Endothelial cell of umbilical vein (primary cell): ENCODE results near the gene CD79B.

Source experiments
- CTCF ChIP-seq, 2 donors: IDR thresholded peaks; 1 replicate in 1 of 2; 2 replicates in 1 of 2; pipeline ENCODE4 v1.5.1; 2011; ENCODE audit warnings: low read length in 2 of 2, mild to moderate bottlenecking in 2 of 2, moderate library complexity in 2 of 2, control low read depth in 1 of 2, inconsistent platforms in 1 of 2, low read depth in 1 of 2; ENCODE audit not compliant: insufficient read depth in 1 of 2; ENCODE audit errors: extremely low read depth in 1 of 2
- EZH2 ChIP-seq: IDR thresholded peaks from 2 replicates; pipeline ENCODE4 v1.6.1; 2012; ENCODE audit warnings: borderline replicate concordance, low read depth, mild to moderate bottlenecking, moderate library complexity, low read length, inconsistent platforms; ENCODE audit not compliant: severe bottlenecking
- GATA2 ChIP-seq: IDR thresholded peaks from 2 replicates; pipeline ENCODE4 v1.7.0; 2011; ENCODE audit warnings: low read depth, mild to moderate bottlenecking, moderate library complexity, mixed read lengths, low read length; ENCODE audit not compliant: insufficient read length, insufficient read depth
- JUN ChIP-seq: IDR thresholded peaks from 2 replicates; pipeline ENCODE4 v1.6.1; 2011; ENCODE audit warnings: borderline replicate concordance, low read depth; ENCODE audit not compliant: insufficient read length, insufficient read depth
- MAX ChIP-seq: IDR thresholded peaks from 2 replicates; pipeline ENCODE4 v1.6.1; 2011; ENCODE audit not compliant: insufficient read depth, insufficient read length
- MYC ChIP-seq: IDR thresholded peaks from one replicate; pipeline ENCODE4 v1.6.1; 2011; ENCODE audit warnings: mild to moderate bottlenecking, low read depth, low read length
- POLR2A ChIP-seq: IDR thresholded peaks from 2 replicates; pipeline ENCODE4 v1.6.1; 2012; ENCODE audit warnings: low read depth, mild to moderate bottlenecking, control low read depth, low read length
- POLR2AphosphoS5 ChIP-seq: IDR thresholded peaks from 2 replicates; pipeline ENCODE4 v1.6.1; 2012; ENCODE audit warnings: low read depth, mild to moderate bottlenecking, control low read depth, low read length, moderate library complexity; ENCODE audit not compliant: insufficient read depth

- no peak for TF ChIP-seq CTCF (IDR thresholded peaks at IDR 0.05; ENCODE audit: extremely low read depth in 1 of 2, insufficient read depth in 1 of 2, low read depth in 1 of 2, low read length in 2 of 2)
- TF ChIP-seq GATA2, result no peak
- TF ChIP-seq MAX, result no peak
- no peak for TF ChIP-seq EZH2
- TF ChIP-seq POLR2A, result no peak
- no peak for TF ChIP-seq POLR2AphosphoS5
- TF ChIP-seq JUN, result no peak
- no peak for TF ChIP-seq MYC
Measured at GRCh38 chr17:63944736-63945499, 12.8 kb upstream of the CD79B start.
